Hematopoietic multipotent progenitor cell treated with erythropoietin and hydrocortisone succinate and interleukin-3 and kit ligand, for 17 days (in vitro differentiated cells): ENCODE results near the gene SSX4B.
"Not testable (repeated sequence)": the region's sequence is repeated elsewhere in the genome, so short reads cannot be mapped to it uniquely, and the experiment has no call there.

Experiments
- DNase-seq: peaks from one replicate; pipeline ENCODE4 v3.0.0-alpha.2; 2015; ENCODE audit warnings: low spot score

The SSX4B gene

GRCh38 chrX:48411860-48412259, at the start of gene SSX4B:
Gene SSX4B (minus strand): TSS chrX:48411960. CDS start chrX:48411372, 588 bp downstream.
- not testable (repeated sequence) for DNase-seq

GRCh38 chrX:48460606-48461005, 48.8 kb upstream of the SSX4B start:
- no peak for DNase-seq

GRCh38 chrX:48460031-48460430, 48.3 kb upstream of the SSX4B start:
- DNase-seq, result no peak

- no peak for DNase-seq
These were observed 47.7 kb upstream of the SSX4B start for GRCh38 chrX:48459483-48459882.

GRCh38 chrX:48458711-48459110, 47.0 kb upstream of the SSX4B start:
- DNase-seq, result no peak

- DNase-seq, result no peak
These were observed 45.0 kb upstream of the SSX4B start for GRCh38 chrX:48456628-48457331.

GRCh38 chrX:48451708-48452107, 39.9 kb upstream of the SSX4B start:
- DNase-seq, result no peak

- DNase-seq, result no peak
These were observed 38.3 kb upstream of the SSX4B start for GRCh38 chrX:48450076-48450475.

- not testable (repeated sequence) for DNase-seq
These were observed 35.4 kb upstream of the SSX4B start for GRCh38 chrX:48447201-48447600.

GRCh38 chrX:48433713-48434112, 22.0 kb upstream of the SSX4B start:
- not testable (repeated sequence) for DNase-seq

- DNase-seq, result not testable (repeated sequence)
These were observed 18.4 kb upstream of the SSX4B start for GRCh38 chrX:48430166-48430565.

GRCh38 chrX:48429606-48430005, 17.8 kb upstream of the SSX4B start:
- DNase-seq, result not testable (repeated sequence)

GRCh38 chrX:48427027-48427716, 15.4 kb upstream of the SSX4B start:
- DNase-seq, result not testable (repeated sequence)

- DNase-seq, result not testable (repeated sequence)
These were observed 13.9 kb downstream of the SSX4B start for GRCh38 chrX:48397825-48398224.

- not testable (repeated sequence) for DNase-seq
These were observed 14.8 kb downstream of the SSX4B start for GRCh38 chrX:48396931-48397330.

GRCh38 chrX:48383239-48383638, 28.5 kb downstream of the SSX4B start, which contains the start of gene SSX4:
Gene SSX4 (plus strand): TSS chrX:48383539. CDS start chrX:48384054, 515 bp downstream.
- DNase-seq, result not testable (repeated sequence)

GRCh38 chrX:48370408-48370807, 41.4 kb downstream of the SSX4B start:
- not testable (repeated sequence) for DNase-seq

- not testable (repeated sequence) for DNase-seq
These were observed 43.9 kb downstream of the SSX4B start for GRCh38 chrX:48367717-48368408.

GRCh38 chrX:48359281-48359680, 52.5 kb downstream of the SSX4B start:
- not testable (repeated sequence) for DNase-seq

GRCh38 chrX:48357681-48358080, 54.1 kb downstream of the SSX4B start:
- no peak for DNase-seq

GRCh38 chrX:48356315-48357094, 55.3 kb downstream of the SSX4B start, which contains the start of gene SSX3:
Gene SSX3 (minus strand): TSS chrX:48356703. CDS start chrX:48355249, 1,454 bp downstream.
- not testable (repeated sequence) for DNase-seq
